Body of pancreas (tissue), 4 donors: ENCODE results near the gene ZBTB20. TPM values are rescaled to one million over a fixed set of nuclear protein-coding genes. Genes with fewer than 3 reads are reported as not detected.

Source experiments
- ATAC-seq: fragments of 150-250 bp; one replicate; pipeline ENCODE4 v1.9.1; 2016
- DNase-seq, 4 donors: peaks; one replicate each; pipeline ENCODE4 v3.0.0-alpha.2; 2019
- H3K27ac ChIP-seq, 4 donors: fragments of 200-600 bp; sonication (generic); 1 replicate in 3 of 4; 2 replicates in 1 of 4; pipeline versions ENCODE4 v1.5.1 to v1.6.1; 2016 to 2019; ENCODE audit warnings: mild to moderate bottlenecking in 1 of 4, mixed read lengths in 1 of 4, moderate library complexity in 1 of 4
- H3K27me3 ChIP-seq, 2 donors: fragments of 200-600 bp; sonication (generic); one replicate each; pipeline ENCODE4 v1.6.0; 2016; ENCODE audit warnings: mild to moderate bottlenecking in 1 of 2
- H3K36me3 ChIP-seq, 2 donors: fragments of 200-600 bp; sonication (generic); replicated peaks in 1 of 2; 2 replicates each; pipeline ENCODE4 v1.5.1; 2016; ENCODE audit warnings: low read depth in 2 of 2; ENCODE audit not compliant: insufficient read depth in 1 of 2
- H3K4me1 ChIP-seq: fragments of 200-600 bp; sonication (generic); one replicate; pipeline ENCODE4 v1.6.0; 2016
- H3K4me3 ChIP-seq, 2 donors: fragments of 200-600 bp; sonication (generic); 1 replicate in 1 of 2; 2 replicates in 1 of 2; pipeline ENCODE4 v1.5.1; 2016 to 2019
- H3K9me3 ChIP-seq, 3 donors: fragments of 200-600 bp; sonication (generic); 1 replicate in 2 of 3; 2 replicates in 1 of 3; pipeline ENCODE4 v1.5.1; 2016
- POLR2A ChIP-seq, 3 donors: fragments of 450-650 bp; IDR thresholded peaks; one replicate each; pipeline ENCODE4 v1.6.1; 2016; ENCODE audit warnings: antibody characterized with exemption in 3 of 3, mild to moderate bottlenecking in 2 of 3
- WGBS, 2 donors: methylation state at CpG; one replicate each; pipeline ENCODE4 v1.1.5; 2017; 5-methylcytosine and 5-hydroxymethylcytosine counted together
- intact Hi-C: fragments of 100-400 bp; cut with DNase I; formaldehyde crosslinking; loops from one replicate; pipeline ENCODE4 v1.15.1; 2023
- total RNA-seq, 2 donors: library from RNA; depleted of rRNA; stranded (reverse); fragments of >200 nt; gene quantifications; one replicate each; pipeline ENCODE4 v1.1.0, GENCODE V29; 2016
- TF ChIP-seq, protein P1 (sequence below), 7 experiments: fragments of 450-650 bp in 4 of 7; fragments of 200-600 bp in 3 of 7; sonication (generic) in 3 of 7; IDR thresholded peaks; one replicate each; pipeline ENCODE4 v1.5.1; 2016 to 2019; ENCODE audit warnings: antibody characterized with exemption in 7 of 7

Gene ZBTB20
- total RNA-seq, 2 donors from 2014 or later: 48.3 to 77.1 TPM

DNA sequence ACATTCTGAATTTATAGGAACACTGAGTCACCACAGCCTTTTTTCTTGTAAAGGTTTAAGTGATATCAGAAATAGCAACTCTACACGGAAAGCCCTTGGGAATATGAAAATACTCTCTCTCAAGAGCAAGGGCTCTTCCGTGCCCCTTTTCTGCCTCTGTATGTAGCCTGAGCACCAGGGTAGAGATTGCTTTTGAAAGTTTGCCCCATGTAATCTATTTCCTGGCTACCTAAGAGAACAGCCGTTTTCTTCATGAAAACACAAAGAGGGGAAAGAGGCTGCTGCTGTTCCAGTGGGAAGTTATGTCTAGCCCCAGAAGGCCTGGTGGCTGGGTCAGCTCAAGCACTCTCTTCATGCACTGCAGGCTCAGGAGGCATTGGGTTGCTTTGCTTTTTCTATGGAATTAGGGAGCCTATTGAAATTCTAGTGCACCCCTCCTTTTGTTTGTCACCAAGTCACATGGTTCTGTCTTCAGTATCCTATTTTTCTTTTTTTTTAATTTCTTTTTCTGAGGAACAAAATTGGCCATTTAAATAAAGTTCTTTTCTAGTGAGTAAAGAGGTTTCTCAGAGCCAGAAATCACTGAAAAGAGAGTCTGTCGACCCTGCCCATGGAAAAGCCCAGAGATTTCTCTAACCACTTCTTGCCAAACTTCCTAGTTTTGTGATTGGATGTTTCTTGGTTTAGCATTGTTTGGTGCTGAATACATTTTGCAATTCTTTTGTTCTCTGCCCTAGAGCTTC lies 813.7 kb downstream of the ZBTB20 start:
- no peak for TF ChIP-seq POLR2A (IDR thresholded peaks at IDR 0.05)
- TF ChIP-seq, protein P1, sequence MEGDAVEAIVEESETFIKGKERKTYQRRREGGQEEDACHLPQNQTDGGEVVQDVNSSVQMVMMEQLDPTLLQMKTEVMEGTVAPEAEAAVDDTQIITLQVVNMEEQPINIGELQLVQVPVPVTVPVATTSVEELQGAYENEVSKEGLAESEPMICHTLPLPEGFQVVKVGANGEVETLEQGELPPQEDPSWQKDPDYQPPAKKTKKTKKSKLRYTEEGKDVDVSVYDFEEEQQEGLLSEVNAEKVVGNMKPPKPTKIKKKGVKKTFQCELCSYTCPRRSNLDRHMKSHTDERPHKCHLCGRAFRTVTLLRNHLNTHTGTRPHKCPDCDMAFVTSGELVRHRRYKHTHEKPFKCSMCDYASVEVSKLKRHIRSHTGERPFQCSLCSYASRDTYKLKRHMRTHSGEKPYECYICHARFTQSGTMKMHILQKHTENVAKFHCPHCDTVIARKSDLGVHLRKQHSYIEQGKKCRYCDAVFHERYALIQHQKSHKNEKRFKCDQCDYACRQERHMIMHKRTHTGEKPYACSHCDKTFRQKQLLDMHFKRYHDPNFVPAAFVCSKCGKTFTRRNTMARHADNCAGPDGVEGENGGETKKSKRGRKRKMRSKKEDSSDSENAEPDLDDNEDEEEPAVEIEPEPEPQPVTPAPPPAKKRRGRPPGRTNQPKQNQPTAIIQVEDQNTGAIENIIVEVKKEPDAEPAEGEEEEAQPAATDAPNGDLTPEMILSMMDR (IDR thresholded peaks at IDR 0.05): no peak
- no peaks in the 10 kb centered on the region for H3K27me3 ChIP-seq
- H3K4me1 ChIP-seq: no peaks in the 10 kb centered on the region
- no peak overlapping the region for H3K4me3 ChIP-seq
- intact Hi-C loops: no loop called here
- DNase-seq (no peak), ATAC-seq (no peak)
- no peaks in the 10 kb centered on the region for H3K9me3 ChIP-seq
- H3K36me3 ChIP-seq: no peaks in the 10 kb centered on the region
- H3K27ac ChIP-seq: no peak overlapping the region
- 87 to 89% methylated on average over 4 of the region's 4 CpGs for WGBS, 2 donors

DNA sequence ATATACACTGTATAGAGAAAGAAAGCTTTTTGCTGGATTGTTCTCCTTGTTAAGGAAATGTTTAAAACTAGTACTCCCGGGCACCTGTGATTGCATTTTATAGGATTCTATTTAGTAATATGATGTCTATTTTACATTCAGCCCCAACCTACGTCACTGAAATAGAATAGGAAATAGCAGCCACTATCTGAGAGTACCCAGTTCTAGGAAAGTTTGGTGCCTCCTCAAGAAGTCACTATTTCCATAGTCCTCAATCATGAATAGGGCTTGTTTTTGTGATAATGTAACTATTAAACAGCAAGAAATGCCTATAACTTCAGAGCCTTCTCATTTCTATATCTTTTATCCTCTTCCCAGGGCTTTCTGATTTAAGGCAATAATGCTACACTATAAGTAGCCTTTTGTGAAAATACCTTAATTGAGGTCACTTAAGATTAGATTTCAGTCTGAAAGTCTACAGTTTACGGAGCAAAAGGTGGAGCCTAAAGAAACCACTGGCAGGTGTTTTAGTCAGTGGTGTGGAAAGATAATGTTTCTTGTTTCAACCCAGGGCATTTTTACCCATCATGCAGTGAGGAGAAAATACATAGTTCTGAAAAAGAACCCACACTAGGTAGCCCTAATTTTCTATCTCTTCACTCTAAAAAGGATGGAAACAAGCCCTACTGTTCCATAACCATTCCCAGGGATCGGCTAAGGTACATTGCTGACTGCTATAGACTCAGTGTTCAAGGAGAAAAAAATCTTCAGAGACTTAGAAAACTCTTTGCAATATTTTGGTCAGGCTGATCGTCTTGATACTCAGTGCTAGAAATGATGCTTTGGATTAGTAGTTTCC lies 814.5 kb downstream of the ZBTB20 start:
- Histone ChIP-seq H3K4me1 (no peaks in the 10 kb centered on the region), H3K9me3 (no peaks in the 10 kb centered on the region), H3K27me3 (no peaks in the 10 kb centered on the region), H3K27ac (no peak overlapping the region), H3K4me3 (no peak overlapping the region), H3K36me3 (no peaks in the 10 kb centered on the region)
- intact Hi-C loops: no loop called here
- DNase-seq: no peak
- no peak for TF ChIP-seq POLR2A (IDR thresholded peaks at IDR 0.05)
- TF ChIP-seq, protein P1 (IDR thresholded peaks at IDR 0.05): no peak
- 88 to 95% methylated on average over 5 of the region's 5 CpGs for WGBS, 2 donors
- ATAC-seq: no peak

DNA sequence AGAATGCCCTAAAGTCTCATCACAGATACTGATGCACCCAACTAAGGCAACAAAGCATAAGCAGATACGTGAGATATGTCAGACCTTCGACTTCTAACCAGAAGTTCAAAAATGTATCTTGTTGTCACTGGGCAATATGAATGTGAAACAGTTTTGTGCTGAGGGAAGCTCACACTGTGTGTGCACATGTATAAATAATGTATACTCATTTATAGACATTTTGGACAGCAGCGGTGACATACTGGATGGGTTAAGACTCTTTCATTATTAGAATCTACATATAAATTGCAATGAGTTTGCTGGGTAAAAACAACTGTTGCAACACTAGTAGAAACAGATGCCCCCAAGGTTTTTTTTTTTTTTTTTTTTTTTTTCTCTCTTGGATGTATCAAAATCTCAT lies 815.4 kb downstream of the ZBTB20 start:
- Histone ChIP-seq H3K4me1 (no peaks in the 10 kb centered on the region), H3K27me3 (no peaks in the 10 kb centered on the region), H3K36me3 (no peaks in the 10 kb centered on the region), H3K9me3 (no peaks in the 10 kb centered on the region), H3K27ac (no peak overlapping the region), H3K4me3 (no peak overlapping the region)
- 94 to 95% methylated on average over 3 of the region's 3 CpGs for WGBS, 2 donors
- TF ChIP-seq, protein P1 (IDR thresholded peaks at IDR 0.05): no peak
- no peak for TF ChIP-seq POLR2A (IDR thresholded peaks at IDR 0.05)
- no peak for DNase-seq
- intact Hi-C loops: no loop called here
- ATAC-seq: no peak

DNA sequence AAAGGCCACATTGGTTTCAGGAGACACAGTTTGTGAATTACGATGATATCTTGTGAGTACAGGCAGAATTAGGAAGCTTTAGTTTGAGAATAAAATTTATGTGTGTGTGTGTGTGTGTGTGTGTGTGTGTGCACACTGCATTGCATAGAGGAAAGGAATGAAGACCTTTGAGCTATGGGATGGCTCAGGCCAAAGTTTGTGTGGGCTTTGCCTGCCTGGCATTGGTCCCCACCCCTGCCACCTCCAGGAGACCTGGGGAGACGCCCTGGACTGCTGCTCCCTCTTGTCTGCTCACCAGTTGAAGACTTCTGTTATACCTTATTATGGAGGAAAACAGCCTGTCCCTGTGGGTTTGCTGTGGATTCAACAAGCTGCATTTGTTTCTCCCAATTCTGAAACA lies 816.1 kb downstream of the ZBTB20 start:
- Histone ChIP-seq H3K27ac (no peak overlapping the region), H3K27me3 (no peaks in the 10 kb centered on the region), H3K36me3 (no peaks in the 10 kb centered on the region), H3K4me3 (no peak overlapping the region), H3K4me1 (no peaks in the 10 kb centered on the region), H3K9me3 (no peaks in the 10 kb centered on the region)
- intact Hi-C loops: no loop called here
- no peak for DNase-seq
- TF ChIP-seq POLR2A (IDR thresholded peaks at IDR 0.05): no peak
- TF ChIP-seq, protein P1 (IDR thresholded peaks at IDR 0.05): no peak
- 96 to 100% methylated on average over 2 of the region's 2 CpGs for WGBS, 2 donors
- ATAC-seq: no peak
